Endometrium (tissue), 2 donors: Measurements from ENCODE around the gene TANGO2.

ENCODE experiments used
- FAIRE-seq: peaks from 2 replicates; lab custom pipeline; 2012; peaks lifted over from hg19 to GRCh38; lab: Jason Lieb, UNC
- donor health status: control.
- donor health status: control.

The TANGO2 gene

DNA sequence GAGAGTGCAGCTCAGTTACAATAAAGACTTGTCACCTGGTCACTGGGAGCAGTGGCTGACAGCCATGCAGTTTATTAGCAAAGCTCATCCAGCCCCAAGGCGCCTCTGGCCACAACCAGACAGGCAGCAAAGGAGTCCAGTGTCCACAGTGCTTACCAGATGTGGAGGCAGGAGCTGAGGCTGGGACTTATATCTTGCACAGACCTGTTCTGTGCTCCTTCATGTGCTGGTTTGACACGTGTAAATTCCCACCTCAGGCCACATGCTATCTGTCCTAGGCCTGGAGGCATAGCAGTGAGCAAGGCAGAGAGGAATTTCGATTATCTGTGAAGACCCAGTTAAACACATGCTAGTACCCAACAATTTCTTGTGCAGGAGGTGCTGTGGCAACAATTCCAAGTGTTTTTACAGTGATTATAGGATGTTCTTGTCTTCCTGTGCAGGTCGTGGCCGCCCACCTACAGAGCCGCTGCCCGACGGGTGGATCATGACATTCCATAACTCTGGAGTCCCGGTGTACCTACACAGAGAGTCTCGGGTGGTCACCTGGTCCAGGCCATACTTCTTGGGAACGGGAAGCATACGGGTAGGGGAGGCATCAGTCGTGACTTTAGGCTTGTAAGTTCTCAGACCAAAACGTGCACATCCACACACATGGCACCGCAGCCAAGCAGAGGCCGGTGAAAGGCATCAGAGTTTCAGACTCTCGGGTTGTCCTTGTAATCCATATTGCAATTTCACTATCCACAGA lies 68.5 kb downstream of the TANGO2 start:
- no peak for FAIRE-seq

DNA sequence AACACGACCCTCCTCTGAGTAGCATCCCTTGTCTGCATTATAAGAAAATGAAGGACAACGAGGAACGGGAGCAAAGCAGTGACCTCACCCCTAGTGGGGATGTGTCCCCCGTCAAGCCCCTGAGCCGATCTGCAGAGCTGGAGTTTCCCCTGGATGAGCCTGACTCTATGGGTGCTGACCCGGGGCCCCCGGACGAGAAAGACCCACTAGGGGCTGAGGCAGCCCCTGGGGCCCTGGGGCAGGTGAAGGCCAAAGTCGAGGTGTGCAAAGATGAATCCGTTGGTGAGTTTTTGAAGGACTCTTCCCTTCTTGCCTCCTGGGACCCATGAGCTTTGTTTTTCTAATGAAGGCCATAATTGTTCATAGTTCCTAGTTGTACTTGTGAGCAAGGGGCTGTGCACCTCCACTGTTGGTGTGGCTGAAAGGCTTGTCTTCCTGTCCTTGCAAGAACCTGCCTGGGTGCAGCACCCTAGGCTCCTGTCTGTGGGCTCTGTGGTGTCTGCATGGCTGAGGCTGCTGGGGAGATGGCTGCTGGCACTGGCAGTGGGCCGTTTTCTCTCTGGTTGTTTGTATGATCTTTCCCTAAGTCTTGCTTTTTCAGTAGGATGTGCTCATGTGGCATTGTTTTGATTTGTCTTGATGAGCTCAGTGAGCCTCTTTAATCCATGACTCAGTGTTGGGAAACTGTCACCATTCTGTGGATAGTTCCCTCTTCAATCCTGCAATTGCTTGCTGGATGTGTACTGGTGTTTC lies 69.2 kb downstream of the TANGO2 start:
- FAIRE-seq, result no peak

DNA sequence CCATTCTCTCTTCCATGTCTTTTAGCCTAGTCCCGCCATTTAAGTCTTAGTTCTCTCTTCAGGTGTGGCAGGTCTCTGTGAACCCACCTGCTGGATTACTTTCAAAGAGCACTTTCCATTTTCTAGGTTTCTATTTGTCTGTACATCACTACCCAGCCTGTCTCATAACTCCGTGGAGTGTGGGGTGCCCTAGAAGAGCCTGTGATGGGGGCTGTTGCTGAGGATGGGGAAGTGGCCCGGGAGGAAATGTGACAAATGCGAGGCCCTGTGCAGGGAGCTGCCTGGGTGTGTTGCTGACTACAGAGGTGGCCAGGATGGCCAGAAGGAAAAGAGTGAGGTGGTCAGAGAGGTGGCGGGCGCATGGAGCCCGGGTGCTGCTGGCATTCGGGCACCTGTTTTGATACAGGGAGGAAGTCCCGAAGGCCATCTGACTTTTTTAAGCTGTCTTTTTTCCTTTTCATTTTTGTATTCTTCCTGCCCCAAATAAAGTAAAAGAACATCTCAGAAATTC lies 69.9 kb downstream of the TANGO2 start:
- no peak for FAIRE-seq

DNA sequence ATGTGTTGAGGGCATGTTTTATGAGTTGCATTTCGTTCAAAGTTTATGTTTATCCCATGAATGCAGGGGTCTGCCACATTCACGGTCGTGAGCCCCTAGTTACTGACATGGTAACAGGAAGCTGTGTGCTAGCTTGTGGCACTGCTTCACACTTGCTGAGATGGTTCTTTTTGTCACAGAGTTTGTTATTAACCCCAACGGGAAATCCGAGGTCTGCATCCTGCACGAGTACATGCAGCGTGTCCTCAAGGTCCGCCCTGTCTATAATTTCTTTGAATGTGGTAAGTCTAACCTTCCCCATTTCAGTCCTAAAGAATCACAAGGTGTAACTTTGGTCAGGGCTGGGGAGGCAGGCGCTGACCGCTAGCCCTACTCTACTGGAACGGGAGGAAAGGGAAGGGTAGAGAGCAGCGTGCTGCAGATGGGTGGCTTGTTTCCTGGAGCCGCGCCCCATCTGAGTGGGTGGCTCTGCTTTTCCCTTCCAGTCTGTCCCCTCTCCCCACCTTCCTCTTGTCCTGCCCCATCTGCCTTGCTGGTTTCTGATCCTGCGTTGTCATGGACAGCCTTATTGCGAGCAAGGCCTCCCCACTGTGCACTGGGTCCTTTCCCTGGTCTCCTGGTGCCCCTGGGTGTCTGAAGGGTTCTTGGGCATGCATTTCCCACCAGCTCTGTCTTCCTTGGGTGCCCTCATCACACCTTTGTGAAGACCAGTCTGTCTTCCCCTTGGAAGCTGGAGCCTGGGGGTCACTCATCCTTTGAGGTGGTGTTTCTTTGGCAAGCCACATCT lies 71.0 kb downstream of the TANGO2 start:
- no peak for FAIRE-seq

DNA sequence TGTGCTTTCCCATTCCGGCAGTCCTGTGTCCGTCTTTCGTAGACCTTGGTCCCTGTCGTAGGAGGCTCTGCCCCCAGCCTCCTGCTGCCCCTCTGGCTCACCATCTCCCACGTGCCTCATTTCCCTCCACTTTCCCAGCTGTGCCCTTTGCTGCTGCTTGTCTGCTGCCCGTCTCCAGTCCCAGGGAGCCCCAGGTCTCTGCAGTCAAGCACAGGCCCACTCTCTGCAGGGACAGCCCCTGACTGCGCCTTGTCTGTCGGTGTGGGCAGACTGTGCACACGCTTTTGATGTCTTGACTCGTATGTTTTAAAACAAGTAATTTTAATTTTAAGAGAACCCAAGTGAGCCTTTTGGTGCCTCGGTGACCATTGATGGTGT lies 71.6 kb downstream of the TANGO2 start:
- no peak for FAIRE-seq

DNA sequence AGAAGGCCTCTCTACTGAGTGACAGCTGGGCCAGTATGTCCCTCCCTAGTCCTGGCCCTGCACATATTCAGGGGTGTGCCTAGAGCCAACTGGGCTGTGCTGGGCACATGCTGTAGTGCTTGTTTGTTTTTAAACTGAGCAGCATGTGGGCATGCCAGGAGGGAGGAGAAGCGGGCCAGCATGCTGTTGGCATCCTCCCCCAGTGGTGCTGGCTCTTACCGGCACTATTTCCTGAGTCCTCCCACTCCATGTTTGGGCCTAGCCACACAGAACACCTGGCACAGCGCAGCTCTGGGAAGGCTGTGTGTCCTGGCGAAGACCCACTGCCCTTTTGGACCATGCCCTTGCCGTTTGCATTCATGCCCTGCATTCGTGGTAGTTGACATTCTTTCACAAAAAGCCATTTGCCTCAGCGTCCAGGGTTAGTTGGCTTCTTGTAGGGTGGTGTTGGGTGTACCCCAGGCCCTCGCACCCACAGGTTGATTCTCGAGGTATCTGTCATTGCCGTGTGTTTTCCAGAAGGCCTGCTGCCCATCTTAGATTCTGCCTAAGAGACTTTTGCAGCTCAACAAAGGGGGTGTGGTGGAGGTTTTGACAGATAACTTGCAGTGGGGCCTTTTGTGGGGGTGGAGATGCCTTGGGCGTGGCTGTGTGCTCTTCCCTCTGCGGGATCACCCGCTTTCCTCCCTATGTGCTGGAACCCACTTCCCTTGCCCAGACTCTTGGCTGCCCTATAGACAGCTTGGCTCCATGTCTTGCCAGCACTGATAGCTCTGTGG lies 72.7 kb downstream of the TANGO2 start:
- no peak for FAIRE-seq

DNA sequence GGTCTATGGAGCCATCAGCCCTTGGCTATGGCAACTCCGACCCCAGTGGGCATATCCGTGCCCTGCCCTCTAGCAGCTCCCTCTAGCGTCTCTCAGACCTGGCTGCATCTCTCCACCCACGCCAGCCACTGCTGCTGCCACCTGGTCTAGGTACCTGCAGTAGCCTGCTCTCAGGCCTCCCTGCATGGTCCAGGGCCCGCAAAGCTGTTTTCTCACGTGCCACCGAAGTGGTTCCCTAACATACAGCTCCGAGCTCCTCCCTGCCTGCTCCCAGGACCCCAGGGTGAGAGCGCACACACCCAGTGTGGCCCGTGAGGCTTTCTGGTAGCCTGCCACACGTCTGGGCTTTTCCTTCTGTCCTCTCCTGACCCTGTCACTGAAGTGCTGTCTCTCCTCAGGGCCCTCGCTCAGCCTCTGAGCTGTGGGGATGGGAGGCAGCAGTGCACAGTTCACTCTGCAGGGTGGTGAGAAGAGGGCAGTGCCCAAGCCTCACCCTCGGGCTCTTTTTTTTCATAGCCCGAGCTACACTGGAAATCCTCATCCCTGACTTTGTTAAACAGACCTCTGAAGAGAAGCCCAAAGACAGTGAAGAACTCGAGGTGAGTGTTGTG lies 73.4 kb downstream of the TANGO2 start:
- no peak for FAIRE-seq

DNA sequence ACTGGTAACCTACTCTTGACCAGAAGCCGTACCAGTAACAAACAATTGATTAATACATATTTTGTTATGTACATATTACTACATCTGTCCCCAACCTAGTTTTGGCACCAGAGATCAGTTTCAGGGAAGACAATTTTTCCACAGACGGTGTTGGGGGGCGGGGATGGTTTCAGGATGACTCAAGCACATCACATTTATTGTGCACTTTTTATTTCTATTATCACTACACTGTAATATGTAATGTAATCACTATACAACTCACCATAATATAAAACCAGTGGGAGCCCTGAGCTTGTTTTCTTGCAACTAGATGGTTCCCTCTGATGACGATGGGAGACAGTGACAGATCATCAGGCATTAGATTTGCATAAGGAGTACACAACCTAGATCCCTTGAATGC lies 74.6 kb downstream of the TANGO2 start:
- no peak for FAIRE-seq

DNA sequence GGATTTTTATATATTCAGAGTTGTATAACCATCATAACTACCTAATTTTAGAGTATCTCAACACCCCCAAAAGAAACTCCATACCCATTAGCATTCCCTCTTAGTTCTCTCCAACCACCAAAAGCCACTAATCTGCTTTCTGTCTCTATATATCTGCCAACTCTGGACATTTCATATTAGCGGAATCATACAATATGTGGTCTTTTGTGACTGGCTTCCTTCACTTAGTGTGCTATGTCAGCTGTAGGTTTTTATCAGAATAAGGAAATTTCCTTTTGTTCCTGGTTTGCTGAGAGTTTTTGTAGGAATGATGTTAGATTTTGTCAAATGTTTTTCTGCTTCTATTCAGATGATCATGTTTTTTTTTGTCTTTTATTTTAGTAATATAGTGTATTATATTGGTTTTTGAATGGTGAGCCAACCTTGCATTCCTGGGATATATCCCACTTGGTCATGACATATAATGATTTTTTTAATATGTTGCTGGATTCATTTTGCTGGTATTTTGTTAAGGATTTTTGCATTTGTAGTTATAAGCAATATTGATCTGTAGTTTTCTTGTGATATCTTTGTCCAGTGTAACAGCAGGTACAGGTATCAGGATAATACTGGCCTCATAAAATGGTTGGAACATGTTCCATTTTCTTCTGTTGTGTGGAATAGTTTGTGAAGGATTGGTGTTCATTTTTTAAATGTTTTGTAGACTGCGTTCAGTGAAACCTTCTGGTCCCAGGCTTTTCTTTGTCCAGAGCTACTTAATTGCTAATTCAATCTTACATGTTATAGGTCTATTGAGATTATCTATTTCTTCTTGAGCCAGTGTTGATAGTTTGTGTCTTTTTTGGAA lies 75.9 kb downstream of the TANGO2 start:
- no peak for FAIRE-seq

DNA sequence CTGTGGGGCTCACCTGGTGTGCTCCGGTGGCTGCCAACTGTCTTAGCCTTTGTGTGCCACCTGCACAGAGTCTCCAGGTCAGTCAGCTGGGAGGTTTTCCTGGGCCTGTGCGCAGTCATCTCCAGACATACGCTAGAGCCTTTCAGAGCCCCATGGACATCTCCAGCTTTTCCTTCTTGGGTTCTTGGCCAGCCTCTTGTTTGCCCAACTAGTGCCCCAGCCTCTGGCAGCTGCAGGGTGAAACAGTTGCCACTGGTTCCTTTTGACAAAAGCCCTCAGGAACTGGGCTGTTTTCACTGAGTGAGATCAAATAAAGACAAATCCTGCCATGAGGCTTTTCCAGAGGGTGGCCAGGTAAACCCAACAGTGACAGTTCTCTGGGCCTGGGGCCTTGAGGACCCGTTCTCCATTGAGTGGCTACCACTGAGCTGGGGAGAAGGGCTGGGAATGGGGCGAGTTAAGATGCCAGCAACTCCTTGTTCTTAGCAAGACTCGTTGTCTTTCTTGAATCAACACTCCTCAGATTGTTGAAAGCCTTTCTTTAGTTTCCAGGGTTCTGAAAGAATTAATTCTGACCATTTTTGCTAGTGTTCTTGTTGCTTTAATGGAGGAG lies 78.3 kb downstream of the TANGO2 start:
- no peak for FAIRE-seq

DNA sequence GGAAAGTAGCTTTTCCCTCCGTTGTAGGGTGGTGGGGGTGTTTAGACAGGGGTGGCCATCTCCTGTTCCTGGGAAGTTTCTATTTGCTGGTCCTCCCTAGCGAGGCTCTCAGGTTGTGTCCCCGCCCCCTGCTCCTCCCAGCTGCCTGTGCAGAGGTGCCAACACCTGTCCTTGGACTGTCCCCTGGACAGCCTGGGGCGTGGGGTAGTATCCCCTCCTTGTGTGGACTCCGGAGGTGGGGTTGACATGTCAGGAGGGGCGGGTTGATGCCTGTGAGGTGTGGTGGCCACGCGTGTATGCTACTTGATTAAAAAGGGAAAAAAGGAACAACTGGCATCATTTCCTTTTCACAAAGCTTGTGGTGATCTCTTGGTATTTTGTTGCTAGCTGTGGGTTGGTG lies 80.7 kb downstream of the TANGO2 start:
- FAIRE-seq, result no peak

DNA sequence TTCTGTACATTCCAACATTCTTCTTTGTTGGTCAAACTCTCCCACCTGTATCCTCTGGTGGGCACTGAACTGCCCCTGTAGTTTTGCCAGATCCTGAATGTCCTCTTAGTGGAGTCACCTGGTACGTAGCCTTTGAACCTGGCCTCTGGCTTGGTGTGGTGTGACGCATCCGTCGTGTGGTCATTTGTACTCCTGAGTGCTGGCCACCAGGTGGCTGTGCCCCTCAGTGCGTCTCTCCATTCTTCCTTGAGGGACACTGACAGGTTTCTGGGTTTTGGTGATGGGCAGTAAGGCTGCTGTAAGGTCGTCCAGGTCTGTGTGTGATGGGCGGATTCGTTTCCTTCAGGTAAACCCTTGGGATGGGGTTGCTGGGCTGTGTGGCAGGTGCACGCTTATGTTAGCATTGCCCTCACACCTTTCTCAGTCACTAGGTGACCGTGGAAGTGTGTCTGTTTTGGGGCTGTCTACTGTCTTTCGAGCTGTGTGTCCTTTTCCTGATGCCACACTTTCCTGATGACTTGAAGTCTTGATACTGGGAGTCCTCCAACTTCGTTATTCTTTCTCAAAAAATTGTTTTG lies 81.4 kb downstream of the TANGO2 start:
- no peak for FAIRE-seq

DNA sequence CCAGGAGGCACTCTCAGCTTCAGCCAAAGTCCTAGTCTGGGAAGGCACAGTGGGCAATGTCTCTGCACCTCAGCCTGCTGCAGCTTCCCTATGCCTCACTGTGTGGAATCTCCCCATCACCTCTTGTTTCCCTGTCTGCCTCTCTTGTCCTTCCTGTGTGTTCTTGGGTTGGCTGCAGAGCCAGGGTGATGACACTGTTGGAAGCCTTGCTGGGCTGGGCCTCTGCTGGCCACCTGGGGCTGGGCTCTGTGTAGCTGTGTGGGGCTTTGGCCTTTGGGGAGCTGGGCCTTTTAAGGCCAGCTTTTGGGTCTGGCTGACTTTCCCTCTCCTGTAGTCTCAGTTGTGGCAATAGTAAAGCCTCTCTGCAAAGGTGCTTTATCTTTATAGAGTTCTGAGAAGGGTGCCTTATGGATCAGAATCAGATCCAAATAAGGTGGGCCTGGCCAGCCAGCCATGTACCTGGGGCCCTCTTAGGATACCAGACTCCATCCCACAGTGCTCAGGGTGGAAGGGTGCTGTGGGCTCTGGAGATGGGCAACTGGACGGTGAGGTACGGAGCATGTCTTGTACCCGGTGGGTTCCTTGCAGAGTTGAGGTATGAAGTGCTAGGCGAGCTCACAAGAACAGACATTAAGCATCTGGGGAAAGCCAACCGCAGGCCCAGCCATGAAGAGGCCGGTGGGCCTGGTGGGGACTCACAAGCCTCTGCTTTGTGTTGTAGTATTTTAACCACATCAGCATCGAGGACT lies 84.7 kb downstream of the TANGO2 start:
- FAIRE-seq, result no peak

DNA sequence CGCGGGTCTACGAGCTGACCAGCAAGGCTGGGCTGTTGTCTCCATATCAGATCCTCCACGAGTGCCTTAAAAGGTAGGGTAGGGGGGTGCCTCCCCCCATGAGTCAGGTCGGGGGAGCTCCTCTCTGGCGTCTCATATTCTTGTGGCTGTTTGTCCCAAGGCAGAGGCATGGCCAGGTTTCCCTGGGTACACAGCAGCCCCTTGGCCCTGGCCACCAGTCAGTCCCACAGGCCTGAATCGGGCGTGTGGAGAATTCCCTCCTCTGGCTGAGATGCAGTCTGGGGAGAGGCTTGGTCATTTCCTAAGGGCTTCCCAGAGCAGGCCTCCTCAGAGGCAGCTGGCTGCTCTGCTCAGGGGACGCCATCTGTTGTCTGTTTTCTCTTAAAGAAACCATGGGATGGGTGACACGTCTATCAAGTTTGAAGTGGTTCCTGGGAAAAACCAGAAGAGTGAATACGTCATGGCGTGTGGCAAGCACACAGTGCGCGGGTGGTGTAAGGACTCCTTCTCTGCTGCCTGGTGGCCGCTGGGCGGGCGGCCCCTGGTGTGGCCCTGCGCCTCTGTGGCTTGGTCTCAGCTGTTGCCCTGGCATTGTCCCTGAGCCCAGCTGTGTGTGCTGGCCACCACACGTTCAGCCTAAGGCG lies 85.4 kb downstream of the TANGO2 start:
- FAIRE-seq, result no peak

DNA sequence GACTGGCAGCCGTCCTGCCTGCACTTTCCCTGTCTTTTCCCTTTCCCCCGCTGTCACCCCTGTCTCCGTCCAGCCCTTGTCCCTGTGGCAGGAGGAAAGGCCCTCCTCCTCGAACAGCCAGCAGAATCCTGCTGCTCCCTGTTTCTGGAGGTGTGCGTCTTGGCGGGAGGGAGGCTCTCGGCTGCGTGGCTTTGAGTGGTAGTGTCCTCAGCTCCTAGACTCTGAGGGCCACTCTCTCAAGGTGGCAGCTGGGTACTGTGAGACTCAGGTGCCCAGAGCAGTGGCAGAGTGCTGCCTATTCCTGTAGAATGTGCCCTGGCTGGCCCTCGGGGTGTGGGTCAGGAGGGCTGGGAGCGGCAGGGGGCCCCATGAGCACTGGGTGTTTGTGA lies 85.9 kb downstream of the TANGO2 start:
- FAIRE-seq, result no peak

DNA sequence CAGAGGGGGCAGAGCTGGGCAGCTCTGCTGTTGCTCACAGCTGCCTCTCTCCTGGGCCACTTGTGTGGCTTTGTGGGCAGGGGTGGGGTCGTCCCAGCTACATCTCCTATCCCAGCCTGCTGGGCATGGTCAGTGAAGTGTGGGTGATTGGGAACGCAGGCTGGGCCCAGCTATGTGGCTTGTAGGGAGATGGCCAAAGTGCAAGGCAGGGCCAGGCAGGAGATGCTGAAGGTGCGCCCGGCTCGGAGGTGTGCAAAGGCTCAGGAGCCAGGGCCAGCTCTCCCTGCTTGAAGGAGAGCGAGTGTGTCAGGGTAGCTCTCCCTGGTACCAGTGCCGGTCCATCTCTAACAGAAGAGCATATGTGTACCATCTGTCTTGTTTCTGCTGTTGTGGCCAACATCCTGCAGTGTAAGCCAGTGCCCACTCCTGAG lies 86.6 kb downstream of the TANGO2 start:
- no peak for FAIRE-seq

DNA sequence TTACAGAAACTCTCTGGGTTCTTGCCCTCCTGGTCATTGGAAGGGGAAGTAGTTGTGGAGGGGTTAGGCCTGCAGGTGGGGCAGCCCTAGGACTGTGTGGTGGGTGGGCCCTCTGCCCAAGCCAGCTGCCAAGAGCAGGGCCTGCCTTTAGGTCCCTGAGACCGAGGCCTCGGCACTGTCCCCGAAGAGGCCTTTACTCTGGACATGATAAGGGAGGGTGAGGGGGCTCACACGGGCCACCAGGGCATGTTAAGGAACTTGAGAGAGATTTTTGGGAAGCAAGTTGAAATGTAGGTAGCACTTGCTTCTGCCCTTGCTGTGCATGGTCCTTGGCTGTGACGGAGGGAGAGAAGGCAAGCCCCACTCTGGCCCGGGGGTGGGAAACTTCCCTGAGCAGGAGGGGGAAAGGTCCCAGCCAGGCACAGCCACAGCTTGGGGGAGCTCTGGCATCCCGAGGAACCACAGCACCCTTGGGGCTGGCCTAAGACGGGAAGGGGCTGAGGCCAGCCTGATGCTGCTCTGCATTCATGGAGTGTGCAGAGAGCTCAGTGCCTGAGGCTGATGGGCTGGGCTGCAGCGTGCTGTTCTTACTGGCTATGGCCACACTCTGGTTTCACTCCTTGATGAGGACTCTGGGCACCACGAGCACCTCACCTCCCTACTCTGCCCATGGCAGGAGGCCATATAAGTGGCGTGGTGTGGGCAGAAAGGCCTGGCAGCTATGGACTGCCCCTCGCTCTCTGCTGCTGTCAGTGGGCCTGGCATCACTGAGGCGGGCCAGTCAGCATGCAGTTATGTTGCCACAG lies 87.2 kb downstream of the TANGO2 start:
- FAIRE-seq, result no peak

DNA sequence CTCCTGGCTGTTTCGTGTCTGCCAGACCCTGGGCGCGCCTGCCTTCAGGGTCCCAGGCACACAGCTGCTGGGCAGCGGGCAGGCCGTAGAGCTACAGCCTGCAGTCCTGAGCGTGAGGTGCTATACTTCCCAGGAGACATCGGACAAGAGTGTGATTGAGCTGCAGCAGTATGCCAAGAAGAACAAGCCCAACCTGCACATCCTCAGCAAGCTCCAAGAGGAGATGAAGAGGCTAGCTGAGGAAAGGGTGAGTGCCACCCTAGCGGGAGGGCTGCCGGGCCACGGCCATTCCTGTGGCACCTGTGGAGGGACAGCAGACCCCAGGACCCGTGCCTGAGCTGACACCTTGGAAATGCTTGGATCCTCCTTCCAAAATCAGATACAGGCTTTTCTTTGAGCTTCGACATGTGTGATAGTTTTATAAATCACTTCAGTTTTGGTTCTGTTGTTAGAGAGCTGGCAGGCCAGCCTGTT lies 87.9 kb downstream of the TANGO2 start:
- FAIRE-seq, result no peak
